GM15510 (cell line): Measurements from ENCODE around the gene LRRC52.

Experiments
- POLR2A ChIP-seq: IDR thresholded peaks from 3 replicates; pipeline ENCODE4 v1.6.1; 2011; ENCODE audit warnings: borderline replicate concordance; ENCODE audit not compliant: insufficient read length; ENCODE audit errors: extremely low read depth

Gene LRRC52

GRCh38 chr1:165560883-165561656 is 17.3 kb downstream of the LRRC52 start:
- TF ChIP-seq POLR2A: no peak

- no peak for TF ChIP-seq POLR2A
Measured at GRCh38 chr1:165562571-165562970, 18.8 kb downstream of the LRRC52 start.

- TF ChIP-seq POLR2A: no peak
Measured at GRCh38 chr1:165563551-165563950, 19.8 kb downstream of the LRRC52 start.

DNA sequence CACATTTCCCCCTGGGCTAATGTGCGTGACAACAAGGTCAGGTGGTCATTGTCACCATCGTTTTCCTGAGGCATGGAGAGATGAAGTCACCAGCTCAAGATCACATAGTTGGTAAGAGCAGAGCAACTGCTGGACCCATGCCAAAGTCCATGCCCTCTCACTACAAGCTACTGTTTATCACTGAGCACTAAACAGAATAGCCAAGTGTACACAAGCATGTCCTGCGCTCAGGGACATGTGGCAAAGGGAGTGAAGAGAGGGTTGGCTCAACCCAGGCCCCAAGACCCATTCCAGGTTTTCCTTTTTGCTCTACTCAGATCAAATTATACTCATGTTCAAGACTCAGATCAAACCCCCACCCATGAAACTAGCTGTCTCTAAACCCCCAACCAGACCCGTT is 20.8 kb downstream of the LRRC52 start:
- no peak for TF ChIP-seq POLR2A

GRCh38 chr1:165565751-165566490 is 22.1 kb downstream of the LRRC52 start:
- no peak for TF ChIP-seq POLR2A

DNA sequence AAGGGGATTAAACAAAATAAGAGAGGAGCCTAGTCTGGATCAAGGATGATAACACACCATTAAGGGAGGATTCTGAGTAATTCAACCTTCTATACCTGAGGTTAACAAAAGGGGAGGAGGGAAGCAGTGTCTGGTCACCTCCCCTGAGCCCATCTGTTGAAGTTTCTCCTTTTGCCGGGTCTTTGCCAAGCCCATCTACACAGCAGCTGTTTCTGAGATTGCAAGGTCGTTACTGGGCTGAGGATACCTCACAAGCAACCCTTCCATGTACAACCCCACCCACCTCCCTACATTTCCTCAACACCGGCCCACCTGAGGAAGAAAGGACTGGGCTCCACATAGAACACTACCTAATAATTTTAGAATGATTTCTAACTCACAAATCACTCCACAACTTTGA is 26.3 kb downstream of the LRRC52 start:
- TF ChIP-seq POLR2A: no peak

- no peak for TF ChIP-seq POLR2A
Measured at GRCh38 chr1:165573787-165574186, 30.0 kb downstream of the LRRC52 start.

DNA sequence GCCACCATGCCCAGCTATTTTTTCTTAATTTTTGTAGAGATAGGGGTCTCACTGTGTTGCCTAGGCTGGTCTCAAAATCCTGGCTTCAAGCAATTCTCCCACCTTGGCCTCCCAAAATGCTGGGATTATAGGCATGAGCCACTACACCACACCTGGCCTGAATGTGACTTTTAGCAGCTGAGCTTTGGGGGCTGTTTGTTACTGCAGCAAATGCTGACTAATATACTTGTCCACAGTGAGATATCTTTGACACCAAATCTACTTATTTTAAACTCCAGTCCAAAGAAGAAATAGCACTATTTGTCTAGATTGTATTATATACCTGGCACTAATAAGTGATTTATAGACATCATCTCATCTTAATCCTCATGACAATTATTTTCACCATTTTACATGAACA is 30.5 kb downstream of the LRRC52 start:
- no peak for TF ChIP-seq POLR2A

GRCh38 chr1:165575468-165576099 is 31.8 kb downstream of the LRRC52 start:
- no peak for TF ChIP-seq POLR2A

GRCh38 chr1:165576536-165576935 is 32.7 kb downstream of the LRRC52 start:
- no peak for TF ChIP-seq POLR2A

DNA sequence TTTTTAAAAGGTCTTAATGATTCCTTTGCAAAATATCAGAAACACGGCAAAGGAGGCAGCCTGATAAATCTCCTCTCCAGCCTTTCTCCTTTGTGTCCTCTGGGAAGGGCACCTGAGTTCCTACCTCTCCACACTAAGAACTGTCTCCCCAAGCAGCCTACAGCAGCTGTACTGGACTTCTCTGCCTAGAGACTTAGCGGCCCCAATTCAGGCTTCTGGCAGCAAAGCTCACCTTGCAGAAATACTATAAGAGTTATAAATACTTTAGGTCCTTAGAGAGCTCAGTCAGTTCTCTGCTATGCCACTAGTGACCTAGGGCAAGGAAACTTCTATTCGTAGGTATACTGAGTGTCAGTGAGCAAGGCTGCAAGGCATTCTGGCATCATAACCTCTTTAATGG is 33.9 kb downstream of the LRRC52 start:
- no peak for TF ChIP-seq POLR2A

GRCh38 chr1:165580931-165581871 is 37.4 kb downstream of the LRRC52 start:
- TF ChIP-seq POLR2A: no peak

GRCh38 chr1:165581926-165582325 is 38.1 kb downstream of the LRRC52 start:
- no peak for TF ChIP-seq POLR2A

DNA sequence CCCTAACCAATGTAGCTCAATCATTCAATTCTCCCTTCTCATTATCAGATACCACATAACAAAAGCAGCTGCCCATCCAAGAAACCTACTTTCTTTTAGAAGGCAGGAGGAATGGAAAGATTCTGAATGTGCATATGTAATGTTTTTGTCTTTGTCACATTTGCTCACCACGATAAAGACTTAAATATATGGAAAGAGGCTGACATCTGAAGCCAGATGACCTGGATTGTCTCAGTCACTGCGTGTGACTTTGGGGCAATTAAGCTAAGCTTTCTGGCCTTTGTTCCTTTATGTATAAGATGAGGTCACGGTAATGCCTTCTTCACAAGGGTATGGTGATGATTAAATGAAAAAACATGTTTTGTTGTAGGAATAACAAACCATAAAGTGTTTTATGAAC is 42.6 kb downstream of the LRRC52 start:
- TF ChIP-seq POLR2A: no peak
